H54 (cell line): Measurements from ENCODE around the gene RNPEP.
"Not testable (repeated sequence)": the region's sequence is repeated elsewhere in the genome, so short reads cannot be mapped to it uniquely, and the experiment has no call there.

ENCODE experiments used
- DNase-seq: peaks from one replicate; pipeline ENCODE4 v3.0.0; 2011; ENCODE audit warnings: low spot score, mixed read lengths; ENCODE audit not compliant: insufficient read length
- FAIRE-seq: peaks from 3 replicates; lab custom pipeline; 2011; peaks lifted over from hg19 to GRCh38; lab: Jason Lieb, UNC
- POLR2A ChIP-seq: IDR thresholded peaks from 2 replicates; pipeline ENCODE4 v1.6.1; 2011; ENCODE audit warnings: low read depth, mild to moderate bottlenecking, low read length

Gene RNPEP

DNA sequence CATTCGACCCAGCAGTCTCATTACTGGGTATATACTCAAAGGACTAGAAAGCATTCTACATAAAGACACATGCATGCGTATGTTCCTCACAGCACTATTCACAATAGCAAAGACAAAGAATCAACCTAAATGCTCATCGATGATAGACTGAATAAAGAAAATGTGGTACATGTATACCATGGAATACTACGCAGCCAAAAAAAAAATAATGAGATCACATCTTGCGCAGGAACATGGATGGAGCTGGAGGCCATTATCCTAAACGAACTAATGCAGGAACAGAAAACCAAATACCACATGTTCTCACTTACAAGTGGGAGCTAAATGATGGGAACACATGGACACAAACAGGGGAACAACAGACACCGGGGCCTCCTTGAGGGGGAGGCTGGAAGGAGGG lies 71.6 kb downstream of the RNPEP start:
- TF ChIP-seq POLR2A: no peak
- FAIRE-seq: no peak
- DNase-seq: no peak

DNA sequence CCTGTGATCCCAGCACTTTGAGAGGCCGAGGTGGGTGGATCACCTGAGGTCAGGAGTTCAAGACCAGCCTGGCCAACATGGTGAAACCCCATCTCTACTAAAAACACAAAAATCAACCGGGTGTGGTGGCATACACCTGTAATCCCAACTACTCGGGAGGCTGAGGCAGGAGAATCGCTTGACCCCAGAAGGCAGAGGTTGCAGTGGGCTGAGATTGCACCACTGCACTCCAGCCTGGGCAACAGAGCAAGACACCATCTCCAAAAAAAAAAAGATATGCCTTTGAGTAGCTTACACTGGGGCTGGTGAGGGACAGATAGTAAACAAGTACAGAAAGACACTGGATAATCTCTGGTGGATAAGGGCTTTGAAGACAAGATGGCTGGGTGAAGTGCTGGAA lies 72.2 kb downstream of the RNPEP start:
- not testable (repeated sequence) for DNase-seq, FAIRE-seq
